Endothelial cell of umbilical vein (primary cell): ENCODE results near the gene APOO. TPM values are rescaled to one million over a fixed set of nuclear protein-coding genes. Genes with fewer than 3 reads are reported as not detected.

ENCODE experiments used
- BruUV-seq: library from RNA; stranded (reverse); fragments of 400-500 nt; replicated peaks from 2 replicates; lab custom pipeline; 2021; lab: Mats Ljungman, UMichigan
- CTCF ChIA-PET: fragments of 300-600, 350-600 bp; sonication (Branson Sonifier 250); formaldehyde crosslinking; loops from one replicate; lab custom pipeline; 2021; ENCODE audit warnings: antibody characterized with exemption, inconsistent platforms; lab: Charles Lee
- POLR2A ChIA-PET: fragments of 300-600, 350-600 bp; sonication (Branson Sonifier 250); formaldehyde crosslinking; loops from one replicate; lab custom pipeline; 2021; ENCODE audit warnings: antibody characterized with exemption, inconsistent platforms; lab: Charles Lee
- DNase-seq: peaks from one replicate; pipeline ENCODE4 v3.0.0-alpha.2; 2011; ENCODE audit warnings: low read depth, low spot score
- FAIRE-seq: peaks from 2 replicates; lab custom pipeline; 2011; peaks lifted over from hg19 to GRCh38; lab: Jason Lieb, UNC
- H2AFZ ChIP-seq: 2 replicates; pipeline ENCODE4 v1.6.0; 2012; ENCODE audit warnings: low read depth, low read length, control low read depth, inconsistent platforms
- H3K27ac ChIP-seq: 2 replicates; pipeline ENCODE4 v1.5.1; 2011; ENCODE audit warnings: low read depth, mild to moderate bottlenecking, control low read depth, low read length, moderate library complexity; ENCODE audit not compliant: insufficient read depth
- H3K27me3 ChIP-seq, 2 experiments: 2 replicates each; pipeline versions ENCODE4 v1.6.0 to v1.6.1; 2011; ENCODE audit warnings: low read length in 2 of 2, mixed read lengths in 1 of 2; ENCODE audit not compliant: control insufficient read depth in 2 of 2, insufficient read depth in 2 of 2
- H3K36me3 ChIP-seq, 2 experiments: 2 replicates in 1 of 2; 3 replicates in 1 of 2; pipeline ENCODE4 v1.5.1; 2011; ENCODE audit warnings: low read length in 2 of 2, mild to moderate bottlenecking in 1 of 2, moderate library complexity in 1 of 2; ENCODE audit not compliant: control insufficient read depth in 2 of 2, insufficient read depth in 2 of 2; ENCODE audit errors: extremely low read depth in 1 of 2
- H3K4me1 ChIP-seq: 3 replicates; pipeline ENCODE4 v1.5.1; 2011; ENCODE audit warnings: mild to moderate bottlenecking, low read length; ENCODE audit not compliant: control insufficient read depth, insufficient read depth; ENCODE audit errors: extremely low read depth
- H3K4me2 ChIP-seq: 2 replicates; pipeline ENCODE4 v1.6.1; 2011; ENCODE audit warnings: low read length, control low read depth, mixed read lengths; ENCODE audit not compliant: insufficient read depth
- H3K4me3 ChIP-seq, 3 experiments: fragments of 200-600 bp in 1 of 3; sonication (generic), shearing (Covaris generic) in 1 of 3; replicated peaks in 1 of 3; 2 replicates each; pipeline ENCODE4 v1.5.1; 2011 to 2016; ENCODE audit warnings: control low read depth in 3 of 3, low read length in 3 of 3, mild to moderate bottlenecking in 2 of 3, inconsistent platforms in 1 of 3, low read depth in 1 of 3, moderate library complexity in 1 of 3; ENCODE audit not compliant: insufficient read depth in 1 of 3
- H3K79me2 ChIP-seq: 2 replicates; pipeline ENCODE4 v1.6.0; 2012; ENCODE audit warnings: low read length, inconsistent platforms; ENCODE audit not compliant: control insufficient read depth, insufficient read depth
- H3K9ac ChIP-seq: replicated peaks from 2 replicates; pipeline ENCODE3; 2011; ENCODE audit warnings: low read length, control low read depth; ENCODE audit not compliant: insufficient read depth; ENCODE audit errors: extremely low read depth
- H3K9me1 ChIP-seq: replicated peaks from 3 replicates; pipeline ENCODE4 v1.6.0; 2011; ENCODE audit warnings: mild to moderate bottlenecking, low read length; ENCODE audit not compliant: control insufficient read depth, insufficient read depth; ENCODE audit errors: extremely low read depth
- H3K9me3 ChIP-seq: replicated peaks from 2 replicates; pipeline ENCODE4 v1.5.1; 2012; ENCODE audit warnings: low read length, inconsistent platforms; ENCODE audit not compliant: control insufficient read depth, insufficient read depth
- H4K20me1 ChIP-seq: replicated peaks from 2 replicates; pipeline ENCODE3; 2011; ENCODE audit warnings: mild to moderate bottlenecking, low read length; ENCODE audit not compliant: control insufficient read depth, insufficient read depth; ENCODE audit errors: extremely low read depth
- EZH2 ChIP-seq: IDR thresholded peaks from 2 replicates; pipeline ENCODE4 v1.6.1; 2012; ENCODE audit warnings: borderline replicate concordance, low read depth, mild to moderate bottlenecking, moderate library complexity, low read length, inconsistent platforms; ENCODE audit not compliant: severe bottlenecking
- FOS ChIP-seq: IDR thresholded peaks from 2 replicates; pipeline ENCODE4 v1.6.1; 2011; ENCODE audit warnings: mild to moderate bottlenecking, low read length, moderate library complexity, borderline replicate concordance; ENCODE audit not compliant: insufficient read depth
- GATA2 ChIP-seq: IDR thresholded peaks from 2 replicates; pipeline ENCODE4 v1.7.0; 2011; ENCODE audit warnings: low read depth, mild to moderate bottlenecking, moderate library complexity, mixed read lengths, low read length; ENCODE audit not compliant: insufficient read length, insufficient read depth
- JUN ChIP-seq: IDR thresholded peaks from 2 replicates; pipeline ENCODE4 v1.6.1; 2011; ENCODE audit warnings: borderline replicate concordance, low read depth; ENCODE audit not compliant: insufficient read length, insufficient read depth
- MYC ChIP-seq: IDR thresholded peaks from one replicate; pipeline ENCODE4 v1.6.1; 2011; ENCODE audit warnings: mild to moderate bottlenecking, low read depth, low read length
- POLR2A ChIP-seq: IDR thresholded peaks from 2 replicates; pipeline ENCODE4 v1.6.1; 2012; ENCODE audit warnings: low read depth, mild to moderate bottlenecking, control low read depth, low read length
- POLR2AphosphoS5 ChIP-seq: IDR thresholded peaks from 2 replicates; pipeline ENCODE4 v1.6.1; 2012; ENCODE audit warnings: low read depth, mild to moderate bottlenecking, control low read depth, low read length, moderate library complexity; ENCODE audit not compliant: insufficient read depth
- dilution Hi-C: fragments of 300-500 bp; cut with MboI; formaldehyde crosslinking; loops from one replicate; pipeline ENCODE4 v1.15.0; 2019; ENCODE audit warnings: low sequenced_read_pairs; ENCODE audit not compliant: extremely low pct_ligation_motif_present
- intact Hi-C: fragments of 100-400 bp; cut with micrococcal nuclease; formaldehyde crosslinking; loops from one replicate; pipeline ENCODE4 v1.10.0; 2022
- polyA plus RNA-seq, 4 experiments: library from polyadenylated mRNA; depleted of rRNA in 3 of 4; stranded (reverse) in 3 of 4; unstranded in 1 of 4; fragments of >200 nt; gene quantifications; 2 replicates each; pipeline versions ENCODE4 v1.2.1 to v1.2.3, GENCODE V29; 2011 to 2012; ENCODE audit warnings: missing spikeins in 1 of 4
- total RNA-seq: library from RNA; stranded (reverse); gene quantifications from 2 replicates; pipeline ENCODE4 v1.2.3, GENCODE V29; 2021
- TF ChIP-seq, protein P1 (sequence below): IDR thresholded peaks from 2 replicates; pipeline ENCODE4 v1.6.1; 2011; ENCODE audit not compliant: insufficient read depth, insufficient read length
- TF ChIP-seq, protein P2 (sequence below), 2 donors: IDR thresholded peaks; 1 replicate in 1 of 2; 2 replicates in 1 of 2; pipeline ENCODE4 v1.5.1; 2011; ENCODE audit warnings: low read length in 2 of 2, mild to moderate bottlenecking in 2 of 2, moderate library complexity in 2 of 2, control low read depth in 1 of 2, inconsistent platforms in 1 of 2, low read depth in 1 of 2; ENCODE audit not compliant: insufficient read depth in 1 of 2; ENCODE audit errors: extremely low read depth in 1 of 2

APOO gene
- total and polyA plus RNA-seq, 2 donors (not counting 3 experiments of a cell fraction or from before 2014, with no cell fraction given) = 9.8 to 24.3 TPM

DNA sequence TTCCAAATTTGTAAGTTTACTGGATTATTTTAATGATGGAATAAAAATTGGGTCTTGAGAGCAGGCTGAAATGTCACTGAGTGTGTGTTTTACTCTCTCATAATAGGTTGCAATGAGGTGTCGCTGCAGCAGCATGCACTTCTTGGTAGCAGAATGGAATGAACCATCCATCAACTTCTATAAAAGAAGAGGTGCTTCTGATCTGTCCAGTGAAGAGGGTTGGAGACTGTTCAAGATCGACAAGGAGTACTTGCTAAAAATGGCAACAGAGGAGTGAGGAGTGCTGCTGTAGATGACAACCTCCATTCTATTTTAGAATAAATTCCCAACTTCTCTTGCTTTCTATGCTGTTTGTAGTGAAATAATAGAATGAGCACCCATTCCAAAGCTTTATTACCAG lies 122.2 kb downstream of the APOO start:
- H3K9me1 ChIP-seq = no peaks in the 10 kb centered on the region
- H3K27me3 ChIP-seq = no peaks in the 10 kb centered on the region
- peak overlapping the region; percentile 14 for H3K9ac ChIP-seq
- H3K4me1 ChIP-seq = peaks cover 23% of the 10 kb centered on the region
- H3K27ac ChIP-seq = no peak overlapping the region
- H2AFZ ChIP-seq = no peak overlapping the region
- ChIA-PET POLR2A (no interaction called here), CTCF (interaction anchor here (3.1 kb wide), 1 partner anchor 22 kb away, joined by 12 read pairs; no protein-coding TSS in a partner anchor)
- intact Hi-C loops (loop anchor here (10.0 kb wide), 1 partner anchor 91 kb away; no protein-coding TSS in a partner anchor), dilution Hi-C loops (no loop called here)
- TF ChIP-seq GATA2 (no peak), POLR2A (no peak), JUN (no peak), POLR2AphosphoS5 (no peak), FOS (no peak), EZH2 (no peak), MYC (no peak)
- TF ChIP-seq, protein P1, sequence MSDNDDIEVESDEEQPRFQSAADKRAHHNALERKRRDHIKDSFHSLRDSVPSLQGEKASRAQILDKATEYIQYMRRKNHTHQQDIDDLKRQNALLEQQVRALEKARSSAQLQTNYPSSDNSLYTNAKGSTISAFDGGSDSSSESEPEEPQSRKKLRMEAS = no peak
- TF ChIP-seq, protein P2, sequence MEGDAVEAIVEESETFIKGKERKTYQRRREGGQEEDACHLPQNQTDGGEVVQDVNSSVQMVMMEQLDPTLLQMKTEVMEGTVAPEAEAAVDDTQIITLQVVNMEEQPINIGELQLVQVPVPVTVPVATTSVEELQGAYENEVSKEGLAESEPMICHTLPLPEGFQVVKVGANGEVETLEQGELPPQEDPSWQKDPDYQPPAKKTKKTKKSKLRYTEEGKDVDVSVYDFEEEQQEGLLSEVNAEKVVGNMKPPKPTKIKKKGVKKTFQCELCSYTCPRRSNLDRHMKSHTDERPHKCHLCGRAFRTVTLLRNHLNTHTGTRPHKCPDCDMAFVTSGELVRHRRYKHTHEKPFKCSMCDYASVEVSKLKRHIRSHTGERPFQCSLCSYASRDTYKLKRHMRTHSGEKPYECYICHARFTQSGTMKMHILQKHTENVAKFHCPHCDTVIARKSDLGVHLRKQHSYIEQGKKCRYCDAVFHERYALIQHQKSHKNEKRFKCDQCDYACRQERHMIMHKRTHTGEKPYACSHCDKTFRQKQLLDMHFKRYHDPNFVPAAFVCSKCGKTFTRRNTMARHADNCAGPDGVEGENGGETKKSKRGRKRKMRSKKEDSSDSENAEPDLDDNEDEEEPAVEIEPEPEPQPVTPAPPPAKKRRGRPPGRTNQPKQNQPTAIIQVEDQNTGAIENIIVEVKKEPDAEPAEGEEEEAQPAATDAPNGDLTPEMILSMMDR (IDR thresholded peaks at IDR 0.05; ENCODE audit: extremely low read depth in 1 of 2, insufficient read depth in 1 of 2, low read depth in 1 of 2, low read length in 2 of 2) = no peak
- H3K9me3 ChIP-seq = no peaks in the 10 kb centered on the region
- H4K20me1 ChIP-seq = no peaks in the 10 kb centered on the region
- FAIRE-seq (no peak), DNase-seq (peak; percentile 9)
- BruUV-seq = no TSS peak
- peak overlapping the region; percentile 92 for H3K4me2 ChIP-seq
- peaks cover 20% of the 10 kb centered on the region for H3K79me2 ChIP-seq
- peaks cover 2 to 3% of the 10 kb centered on the region in 2 experiments for H3K36me3 ChIP-seq
- H3K4me3 ChIP-seq = peak overlapping the region in 1 of 3 experiments; percentile 90
